Glomerular endothelial cell (primary cell): ENCODE results near the gene EXPH5. TPM values are rescaled to one million over a fixed set of nuclear protein-coding genes. Genes with fewer than 3 reads are reported as not detected.
"Not testable (repeated sequence)": the region's sequence is repeated elsewhere in the genome, so short reads cannot be mapped to it uniquely, and the experiment has no call there.

ENCODE experiments used
- DNase-seq: peaks from one replicate; pipeline ENCODE4 v3.0.0-alpha.2; 2011; ENCODE audit warnings: low read depth, low spot score; ENCODE audit errors: extremely low read depth
- total RNA-seq: library from RNA; depleted of rRNA; stranded (reverse); fragments of >200 nt; gene quantifications from 2 replicates; pipeline ENCODE4 v1.2.3, GENCODE V29; 2015

EXPH5 gene, protein sequence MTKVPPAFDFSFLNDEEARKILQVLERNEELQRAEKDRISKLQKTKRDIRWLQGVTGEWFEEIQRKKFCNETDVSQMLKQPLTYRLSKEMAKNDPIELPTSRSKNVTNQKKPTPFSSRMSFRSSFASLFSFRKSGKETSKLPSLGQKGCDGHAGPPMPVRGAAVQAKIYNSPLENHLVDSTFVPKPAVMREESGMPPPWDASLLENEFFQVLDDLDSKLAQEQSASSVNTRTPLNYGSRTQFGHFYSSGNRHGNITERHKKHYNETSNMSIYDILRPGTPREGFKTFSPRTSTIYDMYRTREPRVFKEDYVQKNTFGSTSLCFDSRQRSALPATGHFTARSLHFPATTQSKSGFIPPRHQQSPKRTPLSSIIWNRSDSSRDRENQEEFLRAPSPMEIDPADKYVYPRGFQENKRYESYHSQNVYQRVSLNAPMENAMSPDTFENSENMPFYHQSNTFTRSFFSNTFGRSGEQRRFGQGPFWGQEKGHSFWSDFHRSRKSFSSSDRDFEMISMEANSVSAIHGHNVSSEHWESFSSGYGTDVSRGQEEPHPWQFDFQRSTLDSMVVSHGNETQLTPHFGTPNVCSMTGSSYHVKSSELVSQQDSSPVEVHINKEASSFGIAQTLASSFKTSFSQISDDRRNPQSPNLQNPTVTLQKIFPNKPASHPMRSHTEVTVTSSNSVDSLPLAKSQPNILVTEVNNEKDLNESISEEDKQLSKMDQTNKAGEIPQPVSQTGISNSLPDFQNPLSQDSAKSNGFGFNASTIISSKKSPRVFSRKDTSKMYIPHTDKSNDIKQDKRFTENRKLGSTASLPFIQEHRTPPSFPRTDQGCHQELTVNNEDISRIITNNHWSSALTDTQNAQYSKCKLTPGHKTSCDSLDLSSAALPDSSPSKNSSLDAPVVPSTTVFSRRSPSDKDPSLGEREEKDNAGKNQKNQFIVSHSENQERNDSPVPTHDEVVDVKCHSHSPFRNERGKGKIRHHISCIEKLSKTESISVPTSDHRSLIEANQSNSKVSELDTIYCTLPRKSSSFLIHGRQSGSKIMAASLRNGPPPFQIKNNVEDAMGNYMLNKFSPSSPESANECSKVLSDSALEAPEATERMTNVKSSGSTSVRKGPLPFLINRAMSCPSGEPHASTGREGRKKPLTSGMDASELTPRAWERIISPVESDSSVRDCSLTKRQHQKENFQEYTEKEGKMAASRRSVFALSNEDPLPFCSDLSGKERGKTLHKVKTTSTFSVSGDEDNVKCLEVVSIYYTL (N-terminal part only)
- total RNA-seq, result 0.82 TPM in 2 replicates

DNA sequence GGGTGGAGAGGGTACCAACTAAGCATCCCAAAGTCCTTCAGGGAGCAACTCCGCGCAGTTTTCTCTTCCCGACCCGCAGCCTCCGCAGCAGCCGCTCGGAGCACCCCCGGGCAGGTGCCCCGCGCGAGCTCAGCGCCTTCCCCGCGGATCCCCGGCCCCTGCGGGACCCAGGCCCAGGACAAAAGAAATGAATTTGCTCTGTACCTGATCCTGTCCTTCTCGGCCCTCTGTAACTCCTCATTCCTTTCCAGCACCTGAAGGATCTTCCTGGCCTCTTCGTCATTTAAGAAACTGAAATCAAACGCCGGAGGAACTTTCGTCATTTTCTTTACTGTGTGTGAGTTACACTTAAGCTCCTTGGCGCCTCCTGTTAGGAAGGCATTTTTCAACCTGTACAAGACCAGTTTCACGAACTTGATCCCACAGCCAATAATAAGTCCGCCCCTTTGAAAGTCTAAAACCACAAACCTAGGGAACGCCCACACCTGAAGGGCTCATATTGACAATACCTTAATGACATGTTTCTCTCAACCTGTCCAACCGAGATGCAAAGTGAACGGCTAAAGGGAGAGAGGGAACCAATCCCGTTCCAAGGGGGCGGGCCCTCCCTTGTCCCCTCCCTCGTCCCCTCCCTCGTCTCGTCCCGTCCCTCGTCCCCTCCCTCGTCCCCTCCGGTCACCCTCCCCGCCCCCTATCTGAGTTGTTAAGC, at the start of gene EXPH5:
Gene EXPH5 (minus strand): TSS at position 555 of the 709 bp plus-strand sequence. CDS start 232 bp downstream, at position 323.
- DNase-seq, result peak; percentile 12

DNA sequence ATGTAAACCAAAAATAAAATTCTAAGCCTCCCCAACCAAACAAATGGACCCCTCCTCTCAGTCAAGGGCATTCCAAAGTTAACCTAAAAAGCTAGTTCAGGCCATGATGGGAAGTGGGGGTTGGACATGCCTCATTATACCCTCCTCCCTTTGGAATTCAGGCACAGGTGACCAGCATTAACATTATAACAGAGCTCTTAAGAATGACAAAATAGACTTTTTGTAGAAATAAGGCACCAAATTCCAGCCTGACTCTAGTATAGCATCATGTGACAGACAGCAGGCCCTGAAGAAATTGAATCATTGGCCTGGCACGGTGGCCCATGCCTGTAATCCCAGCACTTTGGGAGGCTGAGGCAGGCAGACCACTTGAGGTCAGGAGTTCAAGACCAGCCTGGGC, 48.2 kb upstream of the EXPH5 start:
- DNase-seq, result not testable (repeated sequence)

DNA sequence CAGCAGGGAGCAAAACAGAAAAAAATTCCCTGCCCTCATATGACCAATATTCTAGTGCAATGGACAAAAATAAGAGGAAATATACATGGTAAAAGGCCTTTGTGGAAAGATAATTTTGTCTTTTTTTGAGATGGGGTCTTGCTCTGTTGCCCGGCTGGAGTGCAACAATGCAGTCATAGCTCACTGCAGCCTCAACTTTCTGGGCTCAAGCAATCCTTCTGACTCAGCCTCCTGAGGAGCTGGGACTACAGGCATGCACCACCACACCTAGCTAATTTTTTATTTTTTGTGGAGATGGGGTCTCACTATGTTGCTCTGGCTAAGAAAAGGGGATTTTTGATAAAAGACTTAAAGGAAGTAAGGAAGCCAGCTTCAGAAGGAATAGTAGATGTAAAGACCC, 45.6 kb upstream of the EXPH5 start:
- DNase-seq, result no peak

DNA sequence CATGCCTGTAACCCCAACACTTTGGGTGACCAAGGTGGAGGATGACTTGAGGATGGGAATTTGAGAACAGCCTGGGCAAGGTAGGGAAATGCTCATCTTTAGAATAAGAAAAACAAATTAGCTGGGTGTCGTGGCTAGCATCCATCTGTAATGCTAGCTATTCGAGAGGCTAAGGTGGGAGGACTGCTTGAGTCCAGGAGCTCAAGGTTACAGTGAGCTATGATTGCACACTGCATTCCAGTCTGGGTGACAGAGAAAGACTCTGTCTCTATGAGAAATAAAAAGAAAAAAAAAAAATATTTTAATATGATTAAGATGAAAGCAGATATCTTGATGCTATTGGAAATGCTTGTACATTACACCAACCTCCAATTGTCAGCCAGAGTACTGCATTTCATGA, 42.7 kb upstream of the EXPH5 start:
- DNase-seq, result no peak

DNA sequence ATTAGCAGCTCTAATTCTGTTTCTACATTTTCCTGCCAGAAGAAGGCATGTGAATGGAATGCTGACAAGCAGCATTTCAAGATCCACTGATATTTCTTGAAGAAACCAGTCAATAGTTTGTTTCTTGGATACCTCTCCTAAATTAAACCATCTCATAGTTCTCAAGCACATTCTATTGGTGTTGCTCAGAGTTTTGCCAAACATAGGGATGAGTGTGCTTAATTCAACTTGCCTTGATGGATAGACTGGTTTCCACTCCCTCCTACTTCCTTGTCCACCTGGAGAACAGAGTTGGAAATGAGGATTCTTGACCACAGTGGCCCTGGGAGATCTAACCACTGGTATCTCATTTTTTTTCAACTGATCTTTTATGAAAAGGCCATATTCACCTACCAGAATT, 41.5 kb upstream of the EXPH5 start:
- no peak for DNase-seq

DNA sequence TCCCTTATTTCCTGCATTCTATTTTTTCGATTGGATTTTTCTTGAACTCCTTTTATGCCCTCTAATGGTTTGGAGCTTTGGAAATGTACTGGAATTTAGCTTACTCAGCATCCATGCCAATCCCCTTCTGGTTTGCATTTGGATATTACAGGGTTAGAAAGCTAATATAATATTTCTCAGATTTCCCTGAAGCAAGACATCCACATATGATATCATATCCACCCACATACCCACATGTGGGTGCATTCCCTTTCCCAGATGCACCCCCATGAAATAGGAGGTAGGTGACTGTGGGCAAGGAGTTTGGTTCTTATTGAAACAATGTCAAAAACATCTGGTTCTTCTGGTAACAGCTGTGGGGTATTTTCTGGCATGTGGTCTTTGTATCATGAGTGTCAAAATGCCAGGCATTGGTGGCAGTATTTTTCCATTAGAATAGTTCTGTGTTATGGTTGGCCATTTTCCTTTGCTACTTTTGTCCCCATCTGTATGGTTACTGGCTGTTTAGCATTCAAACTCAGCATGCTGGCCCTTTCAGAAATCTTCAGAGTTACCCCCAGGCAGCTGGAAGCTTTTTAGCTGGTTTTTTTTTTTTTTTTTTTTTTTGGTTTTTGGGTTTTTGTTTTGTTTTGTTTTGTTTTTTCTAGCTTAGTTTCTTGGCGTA, 38.6 kb upstream of the EXPH5 start:
- no peak for DNase-seq

DNA sequence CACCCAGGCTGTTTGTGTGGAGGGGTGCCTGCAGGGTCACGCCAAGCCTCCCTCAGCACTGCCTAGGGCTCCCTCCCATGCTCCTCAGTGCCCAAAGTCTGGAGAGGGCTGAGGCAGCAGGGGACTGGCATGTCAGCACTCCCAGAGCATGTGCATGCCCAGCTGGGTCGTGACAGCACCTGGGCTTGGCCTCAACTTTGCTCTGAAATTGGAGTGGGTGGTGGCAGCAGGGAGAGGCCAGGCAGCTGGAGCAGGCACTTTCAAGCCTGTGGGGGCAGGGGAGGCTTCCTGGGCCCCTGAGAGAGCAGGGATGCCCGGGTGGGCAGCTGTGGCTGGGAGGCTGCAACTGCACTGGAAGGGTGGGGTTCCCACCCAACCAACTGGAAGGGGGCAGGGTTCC, 35.7 kb upstream of the EXPH5 start:
- no peak for DNase-seq

DNA sequence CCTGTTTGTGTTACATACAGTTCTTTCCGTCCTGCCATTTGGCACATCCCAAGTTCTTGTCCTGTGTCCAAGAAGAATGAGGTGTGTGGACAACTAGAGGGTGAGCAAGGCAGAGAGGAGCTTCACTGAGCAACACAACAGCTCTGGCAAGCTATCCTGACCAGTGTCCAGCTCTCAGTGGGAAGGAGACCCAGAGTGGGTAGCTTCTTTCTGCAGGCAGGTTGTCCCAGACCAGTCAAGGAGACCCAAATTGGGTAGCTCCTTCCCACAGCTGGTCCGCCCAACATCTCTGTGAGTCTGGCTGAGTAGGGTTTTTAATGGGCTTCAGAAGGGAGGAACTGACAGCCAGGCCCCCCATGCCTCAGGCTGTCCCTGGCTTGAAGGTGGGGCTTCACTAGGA, 35.2 kb upstream of the EXPH5 start:
- DNase-seq, result no peak

DNA sequence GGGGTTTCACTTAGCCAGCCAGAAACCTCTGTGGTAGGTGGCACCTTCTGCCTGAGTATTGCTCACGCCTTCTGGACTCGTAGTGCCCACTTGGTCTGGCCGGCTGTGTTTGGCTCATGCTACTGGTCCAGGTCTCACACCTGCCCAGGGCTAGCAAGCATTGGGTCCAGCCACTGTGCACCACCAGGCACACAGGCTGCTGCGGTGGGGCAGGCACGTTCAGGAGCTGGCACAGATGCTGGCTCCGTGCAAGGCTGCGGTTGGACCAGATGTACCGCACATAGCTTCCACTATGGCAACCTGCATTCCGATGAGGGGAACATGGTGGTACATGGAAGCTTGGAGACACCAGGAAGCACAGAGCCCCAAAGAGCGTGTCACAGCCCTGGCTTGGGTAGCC, 34.8 kb upstream of the EXPH5 start:
- DNase-seq, result no peak

DNA sequence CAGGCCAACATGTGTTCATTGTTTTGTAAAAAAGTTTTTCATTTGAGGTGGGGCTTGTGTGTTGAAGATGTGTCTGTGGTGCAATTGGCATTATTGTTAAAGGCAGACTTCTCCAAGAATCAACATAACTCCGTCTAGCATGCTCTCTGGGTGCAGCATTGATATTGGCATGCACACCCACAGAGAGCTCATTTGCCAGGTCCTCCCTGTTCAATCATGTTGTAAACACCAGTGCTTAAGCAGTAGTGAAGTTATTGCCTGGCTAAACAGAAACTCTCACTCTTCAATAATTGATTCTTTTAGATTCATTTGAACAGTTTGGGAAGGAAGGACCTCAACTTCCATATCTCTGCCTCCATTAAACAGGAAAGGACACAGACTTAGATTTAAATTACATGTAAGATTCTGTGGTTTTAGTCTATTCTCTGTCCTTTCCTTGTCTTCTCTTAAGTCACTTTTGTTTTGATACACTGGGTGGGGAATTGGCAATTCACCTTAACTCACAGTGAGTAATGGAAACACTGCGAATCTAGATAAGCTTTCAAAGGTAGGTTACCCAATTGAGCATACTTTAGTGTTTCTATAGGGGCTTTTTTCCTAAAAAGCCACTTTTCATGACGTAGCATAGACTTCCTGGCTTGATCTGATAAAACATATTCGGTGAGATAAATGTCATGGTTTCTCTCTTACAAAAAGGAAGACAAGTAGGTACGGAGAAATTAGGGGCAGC, 30.8 kb upstream of the EXPH5 start:
- no peak for DNase-seq

DNA sequence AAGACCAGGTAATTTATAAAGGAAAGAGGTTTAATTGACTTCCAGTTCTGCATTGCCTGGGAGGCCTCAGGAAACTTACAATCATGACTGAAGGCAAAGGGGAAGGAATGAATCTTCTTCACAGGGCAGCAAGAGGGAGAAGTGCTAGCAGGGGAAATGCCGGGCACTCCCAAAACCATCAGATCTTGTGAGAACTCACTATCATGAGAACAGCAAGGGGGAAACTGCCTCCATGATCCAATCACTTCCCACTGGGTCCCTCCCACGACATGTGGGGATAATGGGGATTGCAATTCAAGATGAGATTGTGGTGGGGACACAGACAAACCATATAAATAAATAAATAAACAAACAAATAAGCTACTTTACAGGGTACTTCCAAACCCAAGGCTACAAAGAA, 28.8 kb upstream of the EXPH5 start:
- DNase-seq, result no peak

DNA sequence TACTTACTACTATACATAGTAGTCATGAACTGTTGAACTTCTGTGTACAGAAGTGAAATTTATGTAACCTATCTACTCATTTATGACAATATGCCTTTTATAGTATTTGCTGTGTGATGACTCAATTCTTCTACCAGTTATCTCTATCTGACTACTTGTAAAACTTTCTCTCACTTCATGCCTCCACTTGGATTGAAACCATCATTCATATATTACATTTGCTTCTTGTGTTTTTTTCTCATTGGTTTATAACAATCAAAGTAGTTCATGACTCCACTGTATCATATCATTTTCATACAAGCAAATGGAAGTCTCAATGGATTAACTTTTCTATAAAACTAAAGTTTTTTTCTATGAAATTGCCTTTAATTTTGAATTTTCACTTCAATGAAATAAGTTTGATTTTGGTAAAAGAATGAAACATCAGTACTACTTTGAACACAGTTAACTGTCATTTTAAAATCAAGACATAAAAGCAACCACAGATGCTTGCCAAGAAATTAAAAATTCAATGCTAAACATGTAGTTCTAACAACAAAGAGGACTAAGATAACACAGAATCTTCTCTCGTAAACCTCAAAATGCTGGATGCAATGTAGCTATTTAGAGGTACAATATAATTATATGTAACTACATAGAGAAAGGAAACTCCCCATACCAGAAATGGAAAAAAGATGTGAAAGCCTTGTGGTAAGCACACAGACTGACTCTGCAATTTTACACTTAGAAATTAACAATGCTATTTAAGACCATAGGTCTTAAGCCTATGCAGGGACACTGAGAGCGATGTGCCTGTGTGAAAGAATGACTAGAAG, 27.6 kb upstream of the EXPH5 start:
- no peak for DNase-seq

DNA sequence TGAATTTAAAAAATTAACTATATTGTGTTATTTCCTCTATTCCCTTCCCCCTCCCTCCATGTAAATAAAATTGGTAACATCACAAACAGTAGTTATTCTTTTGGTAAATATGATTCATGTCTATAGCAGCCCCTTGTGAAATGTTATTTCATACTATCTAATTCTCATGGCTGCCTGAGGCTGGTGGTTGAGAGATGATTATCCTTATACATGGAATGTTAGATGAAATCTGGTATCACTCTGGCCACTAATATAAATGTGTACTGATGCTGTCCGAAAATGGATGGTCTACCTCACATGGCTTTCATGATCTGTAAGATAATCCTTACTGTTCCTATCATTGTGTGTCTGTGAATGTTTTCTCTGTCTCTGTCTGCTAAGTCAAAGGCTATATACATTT, 25.0 kb upstream of the EXPH5 start:
- no peak for DNase-seq

DNA sequence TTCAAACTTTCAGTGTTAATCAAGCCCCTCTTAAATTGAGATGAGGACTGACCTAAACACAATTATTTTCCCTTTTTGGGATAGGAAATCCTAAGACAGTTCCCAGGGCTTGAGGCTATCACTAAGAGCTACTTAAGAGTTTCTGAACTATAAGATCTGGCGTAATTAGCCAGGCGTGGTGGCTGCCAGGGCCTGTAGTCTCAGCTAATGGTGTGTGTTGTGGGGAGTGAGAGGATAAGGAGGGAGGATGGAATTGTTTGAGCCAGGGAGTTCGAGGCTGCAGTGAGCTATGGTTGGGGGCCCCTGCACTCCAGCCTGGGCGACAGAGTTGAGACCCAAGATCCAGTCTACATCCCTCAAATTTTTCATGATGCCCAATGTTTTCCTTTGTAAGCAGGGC, 23.5 kb upstream of the EXPH5 start:
- DNase-seq, result no peak

DNA sequence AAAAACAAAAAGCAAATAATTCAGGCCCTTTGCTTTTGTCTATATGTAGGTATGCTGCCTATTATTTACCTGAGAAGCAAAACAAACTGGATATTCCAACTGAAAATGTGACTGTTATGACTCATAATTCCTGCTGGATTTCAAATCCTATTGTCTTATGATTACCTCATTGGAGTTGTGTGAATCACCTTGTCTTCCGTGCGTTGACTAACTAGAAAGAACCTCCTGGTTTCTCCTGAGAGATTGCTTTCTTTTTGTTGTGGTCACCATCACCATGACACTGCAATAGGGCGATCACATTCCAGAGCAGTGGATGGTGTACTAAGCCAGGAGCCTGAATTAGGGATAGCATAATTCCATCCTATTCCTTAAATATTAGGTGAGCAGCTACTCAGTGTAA, 23.0 kb upstream of the EXPH5 start:
- peak; percentile 86 for DNase-seq

DNA sequence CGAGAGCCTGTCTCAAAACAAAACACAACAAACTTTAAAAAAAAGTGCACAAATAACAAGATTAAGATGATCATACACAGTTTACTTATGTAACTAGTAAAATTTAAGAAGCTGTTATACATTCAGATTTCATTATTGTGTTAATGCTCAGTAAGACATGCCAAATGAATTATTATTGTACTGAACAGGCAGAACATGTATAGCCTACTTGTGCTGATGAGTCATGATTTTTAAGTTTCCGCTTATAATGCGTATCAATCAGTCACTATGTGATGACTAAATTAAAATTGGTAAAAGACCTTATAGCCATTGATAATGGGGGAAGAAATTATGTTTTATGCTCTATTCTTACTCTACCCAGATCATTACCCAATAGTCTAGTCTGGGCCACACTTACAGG, 20.5 kb upstream of the EXPH5 start:
- DNase-seq, result no peak

DNA sequence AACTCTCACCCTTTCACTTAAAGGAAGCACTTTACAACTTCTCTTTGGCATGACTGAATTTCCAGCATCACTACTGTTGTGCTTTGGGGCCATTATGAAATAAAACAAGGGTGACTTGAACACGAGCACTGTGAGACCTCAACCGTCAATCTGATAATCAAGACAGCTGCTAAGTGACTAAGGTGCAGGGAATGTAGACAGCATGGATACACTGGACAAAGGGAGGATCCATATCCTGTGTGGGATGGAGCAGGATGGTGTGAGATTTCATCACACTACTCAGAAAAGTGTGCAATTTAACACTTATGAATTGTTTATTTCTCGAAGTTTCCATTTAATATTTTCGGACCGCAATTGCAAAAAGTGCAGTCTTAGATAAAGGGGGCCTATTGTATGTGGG, 16.1 kb upstream of the EXPH5 start:
- no peak for DNase-seq

DNA sequence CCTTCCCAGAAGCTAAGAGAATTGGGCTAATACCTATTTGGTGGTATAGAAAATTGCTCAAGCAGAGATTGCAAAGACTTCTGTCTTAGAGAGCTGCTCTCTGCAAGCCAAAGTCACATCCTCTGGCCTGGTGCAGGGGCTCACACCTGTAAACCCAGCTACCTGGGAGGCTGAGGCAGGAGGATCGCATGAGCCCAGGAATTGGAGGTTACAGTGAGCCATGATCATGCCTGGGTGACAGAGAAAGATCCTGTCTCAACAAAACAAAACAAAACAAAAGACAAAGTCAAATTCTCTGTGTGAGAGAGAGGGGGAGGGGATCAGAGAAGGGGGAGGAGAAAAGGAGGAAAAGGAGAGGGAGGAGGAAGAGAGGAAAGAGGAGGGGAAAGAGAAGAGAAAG, 15.0 kb upstream of the EXPH5 start:
- no peak for DNase-seq
